ENCODE data around the gene HOXA3. TPM values are rescaled to one million over a fixed set of nuclear protein-coding genes. Genes with fewer than 3 reads are reported as not detected.

Gene HOXA3
- total RNA-seq, 1 donor from 2014 or later = 77.4 TPM

GRCh38 chr7:27115221-27116026, 37.0 kb downstream of the HOXA3 start:
- peak; percentile 46 for DNase-seq (ENCODE audit: low spot score, unreplicated experiment)
- TF ChIP-seq, protein P1, sequence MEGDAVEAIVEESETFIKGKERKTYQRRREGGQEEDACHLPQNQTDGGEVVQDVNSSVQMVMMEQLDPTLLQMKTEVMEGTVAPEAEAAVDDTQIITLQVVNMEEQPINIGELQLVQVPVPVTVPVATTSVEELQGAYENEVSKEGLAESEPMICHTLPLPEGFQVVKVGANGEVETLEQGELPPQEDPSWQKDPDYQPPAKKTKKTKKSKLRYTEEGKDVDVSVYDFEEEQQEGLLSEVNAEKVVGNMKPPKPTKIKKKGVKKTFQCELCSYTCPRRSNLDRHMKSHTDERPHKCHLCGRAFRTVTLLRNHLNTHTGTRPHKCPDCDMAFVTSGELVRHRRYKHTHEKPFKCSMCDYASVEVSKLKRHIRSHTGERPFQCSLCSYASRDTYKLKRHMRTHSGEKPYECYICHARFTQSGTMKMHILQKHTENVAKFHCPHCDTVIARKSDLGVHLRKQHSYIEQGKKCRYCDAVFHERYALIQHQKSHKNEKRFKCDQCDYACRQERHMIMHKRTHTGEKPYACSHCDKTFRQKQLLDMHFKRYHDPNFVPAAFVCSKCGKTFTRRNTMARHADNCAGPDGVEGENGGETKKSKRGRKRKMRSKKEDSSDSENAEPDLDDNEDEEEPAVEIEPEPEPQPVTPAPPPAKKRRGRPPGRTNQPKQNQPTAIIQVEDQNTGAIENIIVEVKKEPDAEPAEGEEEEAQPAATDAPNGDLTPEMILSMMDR (IDR thresholded peaks at IDR 0.05; ENCODE audit: unreplicated experiment) = no peak
- H3K27ac Mint-ChIP-seq = peak overlapping the region; percentile 98
- peaks cover 66% of the 10 kb centered on the region for H3K4me1 Mint-ChIP-seq (ENCODE audit: low read depth)
- H3K36me3 Mint-ChIP-seq (ENCODE audit: insufficient read depth) = peaks cover 18% of the 10 kb centered on the region
- no peaks in the 10 kb centered on the region for H3K27me3 Mint-ChIP-seq
- peak overlapping the region; percentile 97 for H3K4me3 Mint-ChIP-seq (ENCODE audit: low read depth)
- no peaks in the 10 kb centered on the region for H3K9me3 Mint-ChIP-seq (ENCODE audit: low read depth)

- Mint-ChIP-seq H3K27ac (peak overlapping the region; percentile 98), H3K9me3 (ENCODE audit: low read depth) (no peaks in the 10 kb centered on the region), H3K27me3 (no peaks in the 10 kb centered on the region), H3K36me3 (ENCODE audit: insufficient read depth) (peaks cover 20% of the 10 kb centered on the region), H3K4me3 (ENCODE audit: low read depth) (peak overlapping the region; percentile 97), H3K4me1 (ENCODE audit: low read depth) (peaks cover 63% of the 10 kb centered on the region)
- TF ChIP-seq, protein P1 (IDR thresholded peaks at IDR 0.05; ENCODE audit: unreplicated experiment) = no peak
- no peak for DNase-seq (ENCODE audit: low spot score, unreplicated experiment)
These were observed 37.5 kb downstream of the HOXA3 start for GRCh38 chr7:27114881-27115220.

- Mint-ChIP-seq H3K27ac (peak overlapping the region; percentile 98), H3K36me3 (ENCODE audit: insufficient read depth) (peaks cover 22% of the 10 kb centered on the region), H3K4me3 (ENCODE audit: low read depth) (peak overlapping the region; percentile 97), H3K27me3 (no peaks in the 10 kb centered on the region), H3K9me3 (ENCODE audit: low read depth) (no peaks in the 10 kb centered on the region), H3K4me1 (ENCODE audit: low read depth) (peaks cover 63% of the 10 kb centered on the region)
- TF ChIP-seq, protein P1 (IDR thresholded peaks at IDR 0.05; ENCODE audit: unreplicated experiment) = peak; percentile 9
- no peak for DNase-seq (ENCODE audit: low spot score, unreplicated experiment)
These were observed 38.2 kb downstream of the HOXA3 start for GRCh38 chr7:27113991-27114769.

DNA sequence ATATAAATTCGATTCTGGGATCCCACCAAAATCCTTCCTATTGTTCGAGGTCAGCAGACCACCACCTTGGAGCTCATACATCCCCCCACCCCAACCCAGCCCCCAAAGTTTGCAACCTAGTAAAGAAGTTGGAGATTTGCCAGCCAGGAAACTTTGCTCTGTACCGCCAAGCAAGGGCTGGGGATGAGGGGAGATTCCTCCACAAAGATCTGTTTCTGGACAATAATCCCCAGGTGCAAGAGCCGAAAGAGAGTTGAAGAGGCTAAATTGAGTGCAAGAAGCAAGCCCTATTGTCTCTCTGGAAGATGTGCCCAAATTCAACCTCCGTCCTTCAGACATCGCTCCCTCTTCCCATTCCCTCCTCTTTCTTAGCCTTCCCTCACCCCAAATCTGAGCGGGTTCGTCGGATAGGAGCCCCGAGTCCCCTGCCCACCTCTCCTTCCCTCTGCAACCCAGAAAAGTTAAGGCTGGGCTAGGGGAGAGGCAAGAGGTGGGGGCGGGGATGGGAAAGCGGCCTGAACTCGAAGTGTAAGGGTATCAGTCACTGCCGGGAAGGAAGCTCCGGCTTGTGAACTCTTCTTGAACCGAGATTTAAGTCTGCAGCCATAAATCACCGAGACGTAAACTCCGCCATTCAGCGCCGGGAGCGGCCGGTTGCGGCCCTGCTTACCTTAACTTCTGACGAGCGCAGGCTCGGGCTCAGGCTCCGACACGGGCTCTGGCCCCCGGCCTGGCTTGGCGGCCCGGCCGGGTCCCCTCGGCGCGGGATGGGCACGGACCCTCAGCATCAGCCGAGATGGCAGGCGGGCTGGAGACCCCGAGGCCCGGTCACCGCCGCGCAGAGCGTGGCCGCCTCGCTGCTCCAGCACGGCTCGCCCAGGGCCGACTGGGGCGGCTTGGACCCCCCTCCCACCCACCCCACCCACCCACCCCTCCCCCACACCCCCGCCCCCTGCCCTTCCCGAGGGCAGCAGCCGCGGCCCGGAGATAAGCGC, 39.1 kb downstream of the HOXA3 start:
- peak; percentile 58 for DNase-seq (ENCODE audit: low spot score, unreplicated experiment)
- H3K36me3 Mint-ChIP-seq (ENCODE audit: insufficient read depth) = peaks cover 23% of the 10 kb centered on the region
- H3K9me3 Mint-ChIP-seq (ENCODE audit: low read depth) = no peaks in the 10 kb centered on the region
- peak overlapping the region; percentile 99 for H3K27ac Mint-ChIP-seq
- TF ChIP-seq, protein P1 (IDR thresholded peaks at IDR 0.05; ENCODE audit: unreplicated experiment) = no peak
- H3K4me1 Mint-ChIP-seq (ENCODE audit: low read depth) = peaks cover 60% of the 10 kb centered on the region
- H3K4me3 Mint-ChIP-seq (ENCODE audit: low read depth) = peak overlapping the region; percentile 97
- no peaks in the 10 kb centered on the region for H3K27me3 Mint-ChIP-seq
